ENCODE data around the gene RAB17.

Gene RAB17

GRCh38 chr2:237625777-237626176 lies 35.2 kb upstream of the RAB17 start:
- Histone ChIP-seq H3K9me3 (no peaks in the 10 kb centered on the region), H3K4me3 (no peak overlapping the region), H3K27ac (peak overlapping the region; percentile 90 to 95), H3K36me3 (no peaks in the 10 kb centered on the region), H3K4me1 (peaks cover 0 to 45% (median 26%) of the 10 kb centered on the region in 4 donors), H3K27me3 (no peaks in the 10 kb centered on the region)
- intact Hi-C loops (cut with DNase I; ENCODE audit: low total_unique reads): no loop called here
- DNase-seq: no peak
- TF ChIP-seq CTCF (IDR thresholded peaks at IDR 0.05): no peak

- H3K36me3 ChIP-seq: no peaks in the 10 kb centered on the region
- peak in 1 of 2 donors; percentile 70 for DNase-seq
- peaks cover 0 to 39% (median 23%) of the 10 kb centered on the region in 4 donors for H3K4me1 ChIP-seq
- no peaks in the 10 kb centered on the region for H3K9me3 ChIP-seq
- intact Hi-C loops (cut with DNase I; ENCODE audit: low total_unique reads): no loop called here
- TF ChIP-seq CTCF (IDR thresholded peaks at IDR 0.05): no peak
- H3K4me3 ChIP-seq: no peak overlapping the region
- peak overlapping the region; percentile 90 to 95 for H3K27ac ChIP-seq
- H3K27me3 ChIP-seq: no peaks in the 10 kb centered on the region
Observed at GRCh38 chr2:237625216-237625705, 34.7 kb upstream of the RAB17 start.

- TF ChIP-seq CTCF (IDR thresholded peaks at IDR 0.05): no peak
- intact Hi-C loops (cut with DNase I; ENCODE audit: low total_unique reads): no loop called here
- DNase-seq: no peak
- Histone ChIP-seq H3K27ac (no peak overlapping the region), H3K36me3 (no peaks in the 10 kb centered on the region), H3K4me1 (peaks cover 0 to 32% (median 19%) of the 10 kb centered on the region in 4 donors), H3K9me3 (no peaks in the 10 kb centered on the region), H3K4me3 (no peak overlapping the region), H3K27me3 (no peaks in the 10 kb centered on the region)
Observed at GRCh38 chr2:237624565-237624964, 34.0 kb upstream of the RAB17 start.

- no peak for DNase-seq
- H3K27me3 ChIP-seq: no peaks in the 10 kb centered on the region
- intact Hi-C loops (cut with DNase I; ENCODE audit: low total_unique reads): no loop called here
- H3K9me3 ChIP-seq: no peaks in the 10 kb centered on the region
- H3K36me3 ChIP-seq: no peaks in the 10 kb centered on the region
- H3K4me1 ChIP-seq: peaks cover 0 to 30% (median 12%) of the 10 kb centered on the region in 4 donors
- H3K27ac ChIP-seq: no peak overlapping the region
- no peak for TF ChIP-seq CTCF (IDR thresholded peaks at IDR 0.05)
- no peak overlapping the region for H3K4me3 ChIP-seq
Observed at GRCh38 chr2:237623428-237624403, 33.2 kb upstream of the RAB17 start.

GRCh38 chr2:237618449-237618848 lies 27.9 kb upstream of the RAB17 start:
- Histone ChIP-seq H3K27me3 (no peaks in the 10 kb centered on the region), H3K4me1 (peaks cover 0 to 49% (median 32%) of the 10 kb centered on the region in 4 donors), H3K36me3 (no peaks in the 10 kb centered on the region), H3K27ac (peak overlapping the region; percentile 76 to 81), H3K4me3 (no peak overlapping the region), H3K9me3 (no peaks in the 10 kb centered on the region)
- no peak for TF ChIP-seq CTCF (IDR thresholded peaks at IDR 0.05)
- DNase-seq: no peak
- intact Hi-C loops (cut with DNase I; ENCODE audit: low total_unique reads): no loop called here

Measured in tibial artery (tissue), 4 donors.